Forelimb muscle (tissue), 1 donor: ENCODE data around the gene SPATA31E1. TPM values are rescaled to one million over a fixed set of nuclear protein-coding genes. Genes with fewer than 3 reads are reported as not detected.
"Not testable (repeated sequence)": the region's sequence is repeated elsewhere in the genome, so short reads cannot be mapped to it uniquely, and the experiment has no call there.

ENCODE experiments used
- DNase-seq: peaks from one replicate; pipeline ENCODE4 v3.0.0-alpha.2; 2013; ENCODE audit warnings: low read depth
- polyA plus RNA-seq: library from polyadenylated mRNA; unstranded; fragments of 120-200 nt; gene quantifications from one replicate; pipeline ENCODE4 v1.2.1, GENCODE V29; 2013; ENCODE audit not compliant: insufficient read length

The SPATA31E1 gene
- polyA plus RNA-seq, 1 donor: not detected

- DNase-seq: not testable (repeated sequence)
Observed at GRCh38 chr9:87921561-87921960, 38.9 kb downstream of the SPATA31E1 start.

- DNase-seq: not testable (repeated sequence)
Observed at GRCh38 chr9:87923012-87923411, 40.3 kb downstream of the SPATA31E1 start.

GRCh38 chr9:87924851-87925250 is 42.2 kb downstream of the SPATA31E1 start:
- DNase-seq: not testable (repeated sequence)

GRCh38 chr9:87929152-87929551 is 46.5 kb downstream of the SPATA31E1 start:
- DNase-seq: not testable (repeated sequence)

- not testable (repeated sequence) for DNase-seq
Observed at GRCh38 chr9:87934444-87934843, 51.8 kb downstream of the SPATA31E1 start.

- DNase-seq: not testable (repeated sequence)
Observed at GRCh38 chr9:87937352-87937751, 54.7 kb downstream of the SPATA31E1 start.

- not testable (repeated sequence) for DNase-seq
Observed at GRCh38 chr9:87937918-87938317, 55.2 kb downstream of the SPATA31E1 start.

GRCh38 chr9:87938336-87938735 is 55.7 kb downstream of the SPATA31E1 start:
- not testable (repeated sequence) for DNase-seq

Other genes with a start within 250 kb of the SPATA31E1 start
- 37.8 TPM for gene CTSL, start 156.8 kb upstream of the SPATA31E1 start, polyA plus RNA-seq
- 0.08 TPM for gene SPATA31C1, start 35.1 kb downstream of the SPATA31E1 start, polyA plus RNA-seq
- gene CDK20, start 91.7 kb downstream of the SPATA31E1 start, polyA plus RNA-seq: 7.3 TPM